ENCODE data around the gene CARNS1. TPM values are rescaled to one million over a fixed set of nuclear protein-coding genes. Genes with fewer than 3 reads are reported as not detected.

Gene CARNS1
- total RNA-seq, 4 donors from 2014 or later: 0.09 to 0.76 (median 0.25) TPM

- no peaks in the 10 kb centered on the region for H3K36me3 ChIP-seq
- TF ChIP-seq, protein P1, sequence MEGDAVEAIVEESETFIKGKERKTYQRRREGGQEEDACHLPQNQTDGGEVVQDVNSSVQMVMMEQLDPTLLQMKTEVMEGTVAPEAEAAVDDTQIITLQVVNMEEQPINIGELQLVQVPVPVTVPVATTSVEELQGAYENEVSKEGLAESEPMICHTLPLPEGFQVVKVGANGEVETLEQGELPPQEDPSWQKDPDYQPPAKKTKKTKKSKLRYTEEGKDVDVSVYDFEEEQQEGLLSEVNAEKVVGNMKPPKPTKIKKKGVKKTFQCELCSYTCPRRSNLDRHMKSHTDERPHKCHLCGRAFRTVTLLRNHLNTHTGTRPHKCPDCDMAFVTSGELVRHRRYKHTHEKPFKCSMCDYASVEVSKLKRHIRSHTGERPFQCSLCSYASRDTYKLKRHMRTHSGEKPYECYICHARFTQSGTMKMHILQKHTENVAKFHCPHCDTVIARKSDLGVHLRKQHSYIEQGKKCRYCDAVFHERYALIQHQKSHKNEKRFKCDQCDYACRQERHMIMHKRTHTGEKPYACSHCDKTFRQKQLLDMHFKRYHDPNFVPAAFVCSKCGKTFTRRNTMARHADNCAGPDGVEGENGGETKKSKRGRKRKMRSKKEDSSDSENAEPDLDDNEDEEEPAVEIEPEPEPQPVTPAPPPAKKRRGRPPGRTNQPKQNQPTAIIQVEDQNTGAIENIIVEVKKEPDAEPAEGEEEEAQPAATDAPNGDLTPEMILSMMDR (IDR thresholded peaks at IDR 0.05): no peak
- TF ChIP-seq POLR2A (IDR thresholded peaks at IDR 0.05): no peak
- peak overlapping the region; percentile 31 to 78 (median 60) for H3K27ac ChIP-seq
- H3K4me3 ChIP-seq: no peak overlapping the region
- intact Hi-C loops (cut with DNase I): no loop called here
- H3K27me3 ChIP-seq: peaks cover 0 to 13% (median 0%) of the 10 kb centered on the region in 4 donors
- WGBS, 2 donors: 55% methylated on average over 4 of the region's 12 CpGs; no CpG with 5 or more reads in 1 of the 2 donors
- peaks cover 42 to 75% (median 52%) of the 10 kb centered on the region in 3 donors for H3K4me1 ChIP-seq
- no peak for DNase-seq
- no peaks in the 10 kb centered on the region for H3K9me3 ChIP-seq
Measured at GRCh38 chr11:67417425-67417824, 1.9 kb downstream of the CARNS1 start.

DNA sequence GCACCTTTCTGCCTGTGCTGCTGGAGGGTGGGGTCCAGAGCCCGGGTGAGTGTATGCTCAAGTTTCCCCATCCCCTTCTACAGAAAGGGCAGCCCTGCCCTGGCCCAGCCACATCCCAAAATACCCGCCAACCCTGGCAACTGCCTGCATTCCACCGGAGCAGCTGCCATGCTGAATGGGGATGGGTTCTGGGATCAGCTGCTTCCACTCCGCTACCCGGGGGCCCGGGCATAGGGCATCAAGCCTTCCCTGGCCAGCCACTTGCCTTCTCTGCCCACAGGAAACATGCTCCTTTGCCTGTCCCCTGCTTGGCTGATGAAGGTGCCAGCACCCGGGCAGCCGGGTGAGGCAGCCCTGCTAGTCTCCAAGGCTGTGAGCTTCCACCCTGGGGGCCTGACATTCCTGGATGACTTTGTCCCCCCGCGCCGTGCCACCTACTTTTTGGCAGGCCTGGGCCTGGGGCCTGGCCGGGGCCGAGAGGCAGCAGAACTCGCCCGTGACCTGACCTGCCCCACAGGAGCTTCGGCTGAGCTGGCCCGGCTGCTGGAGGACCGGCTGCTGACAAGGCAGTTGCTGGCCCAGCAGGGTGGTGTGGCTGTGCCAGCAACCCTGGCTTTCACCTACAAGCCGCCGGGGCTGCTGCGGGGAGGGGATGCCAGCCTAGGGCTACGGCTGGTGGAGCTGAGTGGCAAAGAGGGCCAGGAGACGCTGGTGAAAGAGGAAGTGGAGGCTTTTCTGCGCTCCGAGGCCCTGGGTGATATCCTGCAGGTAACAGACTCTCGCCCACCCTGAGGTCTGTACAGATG, 3.2 kb downstream of the CARNS1 start:
- Histone ChIP-seq H3K4me3 (no peak overlapping the region), H3K9me3 (no peaks in the 10 kb centered on the region), H3K36me3 (no peaks in the 10 kb centered on the region), H3K4me1 (peaks cover 42 to 84% (median 59%) of the 10 kb centered on the region in 3 donors), H3K27ac (peak overlapping the region; percentile 4 to 62 (median 61)), H3K27me3 (peaks cover 0 to 5% (median 0%) of the 10 kb centered on the region in 4 donors)
- intact Hi-C loops (cut with DNase I): no loop called here
- WGBS, 2 donors: 20 to 37% methylated on average over 2 to 12 of the region's 26 CpGs
- no peak for DNase-seq
- TF ChIP-seq, protein P1 (IDR thresholded peaks at IDR 0.05): no peak
- no peak for TF ChIP-seq POLR2A (IDR thresholded peaks at IDR 0.05)

DNA sequence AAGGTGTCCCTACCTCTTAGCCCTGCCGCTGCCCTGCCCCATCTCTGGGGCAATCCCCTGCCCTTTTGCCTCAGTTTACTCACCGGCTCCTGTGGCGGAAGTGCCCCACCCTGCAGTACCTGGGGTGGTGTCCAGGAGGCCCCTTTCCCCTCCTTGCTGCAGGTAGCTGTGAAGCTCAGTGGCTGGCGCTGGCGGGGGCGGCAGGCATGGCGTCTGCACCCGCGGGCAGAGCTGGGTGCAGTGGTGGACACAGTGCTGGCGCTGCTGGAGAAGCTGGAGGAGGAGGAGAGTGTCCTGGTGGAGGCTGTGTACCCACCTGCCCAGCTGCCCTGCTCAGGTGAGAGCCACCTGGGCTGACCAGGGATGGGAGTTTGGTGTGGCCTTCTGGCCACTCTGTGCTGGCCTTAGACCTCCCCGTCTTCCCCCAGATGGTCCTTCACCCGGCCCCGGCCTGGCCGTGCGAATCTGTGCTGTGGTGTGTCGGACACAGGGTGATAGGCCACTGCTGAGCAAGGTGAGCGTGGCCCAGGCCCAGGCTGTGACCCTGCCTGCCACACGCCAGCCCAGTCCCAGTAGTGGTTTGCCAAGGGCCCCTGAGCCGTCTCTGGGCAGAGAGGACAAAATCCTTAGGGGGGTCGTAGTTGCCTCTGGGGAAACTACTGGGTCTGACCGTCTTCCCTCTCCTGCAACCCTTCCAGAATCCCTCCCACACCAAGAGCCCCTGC, 4.0 kb downstream of the CARNS1 start:
- peak overlapping the region; percentile 4 to 97 (median 44) for H3K27ac ChIP-seq
- peaks cover 0 to 5% (median 0%) of the 10 kb centered on the region in 4 donors for H3K27me3 ChIP-seq
- DNase-seq: no peak
- no peaks in the 10 kb centered on the region for H3K36me3 ChIP-seq
- intact Hi-C loops (cut with DNase I): no loop called here
- H3K4me1 ChIP-seq: peaks cover 42 to 84% (median 59%) of the 10 kb centered on the region in 3 donors
- WGBS, 2 donors: 71% methylated on average over 1 of the region's 21 CpGs; no CpG with 5 or more reads in 1 of the 2 donors
- H3K9me3 ChIP-seq: no peaks in the 10 kb centered on the region
- TF ChIP-seq POLR2A (IDR thresholded peaks at IDR 0.05): no peak
- no peak overlapping the region for H3K4me3 ChIP-seq

DNA sequence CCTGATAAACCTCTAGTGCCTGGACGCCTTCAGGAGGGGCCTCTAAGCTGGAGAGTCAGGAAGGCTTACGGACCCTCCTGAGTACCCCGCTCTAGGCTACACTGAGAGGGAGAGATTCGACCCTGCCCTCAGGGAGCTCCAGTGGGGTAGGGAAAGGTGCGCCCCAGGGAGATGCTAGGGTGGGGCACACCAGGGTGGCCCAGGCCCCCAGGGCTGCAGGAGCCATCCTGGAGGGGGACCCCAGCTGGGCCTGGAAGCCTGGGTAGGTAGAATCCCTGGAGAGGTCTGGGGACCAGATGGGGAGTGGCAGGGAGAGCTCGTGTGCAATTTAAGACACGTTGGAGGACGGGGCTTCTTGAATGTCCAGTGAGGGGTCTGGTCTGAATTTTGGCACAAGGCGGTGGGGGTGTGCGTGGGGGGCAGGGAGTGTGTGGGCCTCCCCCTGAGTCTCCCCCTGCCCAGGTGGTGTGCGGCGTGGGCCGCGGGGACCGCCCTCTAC, 4.7 kb downstream of the CARNS1 start:
- intact Hi-C loops (cut with DNase I): no loop called here
- peaks cover 0 to 1% (median 0%) of the 10 kb centered on the region in 4 donors for H3K27me3 ChIP-seq
- H3K4me3 ChIP-seq: peak overlapping the region; percentile 50 to 89 (median 68)
- 17% methylated on average over 2 to 3 of the region's 15 CpGs for WGBS, 2 donors
- H3K4me1 ChIP-seq: peaks cover 38 to 78% (median 55%) of the 10 kb centered on the region in 3 donors
- TF ChIP-seq, protein P1 (IDR thresholded peaks at IDR 0.05): no peak
- TF ChIP-seq POLR2A (IDR thresholded peaks at IDR 0.05): no peak
- no peaks in the 10 kb centered on the region for H3K9me3 ChIP-seq
- no peak for DNase-seq
- H3K36me3 ChIP-seq: no peaks in the 10 kb centered on the region
- peak overlapping the region; percentile 81 to 97 (median 90) for H3K27ac ChIP-seq

DNA sequence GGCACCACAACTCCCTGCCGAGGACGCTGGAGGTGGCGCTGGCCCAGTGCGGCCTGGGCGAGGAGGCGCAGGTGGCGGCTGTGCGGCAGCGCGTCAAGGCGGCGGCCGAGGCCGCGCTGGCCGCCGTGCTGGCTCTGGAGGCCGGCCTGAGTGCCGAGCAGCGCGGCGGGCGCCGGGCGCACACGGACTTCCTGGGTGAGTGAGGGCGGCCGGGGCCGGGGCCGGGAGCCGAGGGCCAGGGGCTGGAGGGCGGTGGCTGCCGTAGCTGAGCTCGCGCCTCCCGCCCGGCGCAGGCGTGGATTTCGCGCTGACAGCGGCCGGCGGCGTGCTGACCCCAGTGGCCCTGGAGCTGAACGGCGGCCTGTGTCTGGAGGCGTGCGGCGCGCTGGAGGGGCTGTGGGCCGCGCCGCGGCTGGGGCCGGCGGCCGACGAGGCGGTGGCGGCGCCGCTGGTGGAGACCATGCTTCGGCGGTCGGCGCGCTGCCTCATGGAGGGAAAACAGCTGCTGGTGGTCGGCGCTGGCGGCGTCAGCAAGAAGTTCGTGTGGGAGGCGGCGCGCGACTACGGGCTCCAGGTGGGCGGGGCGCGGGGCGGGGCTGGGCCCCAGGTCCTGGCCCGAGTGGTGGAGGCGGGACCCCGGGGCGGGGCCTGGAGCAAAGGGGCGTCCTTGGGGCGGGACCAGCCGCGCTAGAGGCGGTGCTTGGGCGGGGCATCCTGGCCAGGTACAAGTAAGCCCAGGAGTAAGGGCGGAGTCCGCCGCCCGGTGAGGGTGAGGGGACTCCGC, 5.4 kb downstream of the CARNS1 start:
- intact Hi-C loops (cut with DNase I): no loop called here
- TF ChIP-seq, protein P1 (IDR thresholded peaks at IDR 0.05): peak in 1 of 6 experiments; percentile 18
- peak in 2 of 4 donors; percentile 60 to 81 for TF ChIP-seq POLR2A (IDR thresholded peaks at IDR 0.05)
- DNase-seq: peak; percentile 74
- Histone ChIP-seq H3K9me3 (no peaks in the 10 kb centered on the region), H3K36me3 (no peaks in the 10 kb centered on the region), H3K4me3 (peak overlapping the region; percentile 50 to 89 (median 68)), H3K27me3 (no peaks in the 10 kb centered on the region), H3K27ac (peak overlapping the region; percentile 81 to 97 (median 90)), H3K4me1 (peaks cover 32 to 72% (median 51%) of the 10 kb centered on the region in 3 donors)
- WGBS, 2 donors: 0% methylated on average over 4 of the region's 97 CpGs; no CpG with 5 or more reads in 1 of the 2 donors

Measured in esophagus squamous epithelium (tissue), 5 donors.